ENCODE measurements around the gene ZNF787. TPM values are rescaled to one million over a fixed set of nuclear protein-coding genes. Genes with fewer than 3 reads are reported as not detected.

The ZNF787 gene
- total RNA-seq = 10 to 100 TPM in 3 of 4 donors, 1 to 10 TPM in 1; 9.6 to 16.3 (median 14.3) TPM

DNA sequence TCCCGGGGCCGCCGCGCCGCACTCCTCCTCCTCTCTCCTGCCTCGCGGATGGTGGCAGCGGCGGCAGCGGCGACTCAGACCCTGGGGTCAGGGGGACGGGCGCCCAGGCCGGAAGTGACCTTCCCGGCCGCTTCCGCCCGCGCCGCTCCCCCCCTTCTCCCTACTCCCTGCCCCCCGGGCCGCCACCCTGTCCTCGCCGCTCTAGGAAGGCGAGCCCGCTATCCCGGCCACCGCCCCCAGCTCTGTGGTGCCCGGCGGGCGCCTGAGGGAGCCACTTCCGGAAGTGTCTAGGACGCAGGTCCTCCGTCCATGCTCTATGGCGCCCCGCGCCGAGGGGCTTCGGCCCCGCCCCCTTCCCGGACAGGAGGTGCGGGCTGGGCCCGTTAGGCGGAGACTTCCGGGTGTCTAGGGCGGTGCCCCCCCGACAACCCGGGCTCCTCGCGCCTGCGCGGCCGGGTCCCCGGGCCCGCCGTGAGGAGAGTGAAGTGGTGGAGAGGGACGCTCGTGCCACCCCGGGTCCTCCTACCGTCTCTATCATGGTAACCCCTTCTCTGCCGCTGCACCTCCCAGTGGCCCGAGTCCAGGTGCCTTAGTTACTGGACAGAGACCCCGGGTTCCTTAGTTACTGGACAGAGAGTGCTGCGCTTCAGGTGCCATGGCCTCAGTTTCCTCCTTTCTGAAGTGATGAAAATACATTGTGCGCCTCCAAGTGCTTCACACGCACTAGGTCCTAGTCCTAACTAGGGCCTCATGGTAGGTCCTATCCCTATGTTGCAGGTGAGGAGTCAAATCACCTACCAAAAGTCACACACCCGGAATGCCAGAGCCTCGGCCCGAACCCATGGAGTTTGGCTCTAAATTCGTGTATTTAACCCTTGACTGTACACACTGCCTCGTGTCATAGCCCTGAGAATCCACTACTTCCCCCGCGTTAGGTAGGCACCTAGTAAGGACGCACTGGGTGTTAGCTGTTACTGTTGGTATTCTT lies at the start of gene ZNF787:
ZNF787 (minus strand) TSS at position 116 of the 988 bp plus-strand sequence. CDS start 18,078 bp downstream, outside the sequence.
- TF ChIP-seq CTCF (IDR thresholded peaks at IDR 0.05) = no peak
- TF ChIP-seq POLR2AphosphoS5 (IDR thresholded peaks at IDR 0.05) = peak in 2 of 3 donors; percentile 41 to 91
- peak in 1 of 2 donors; percentile 52 for TF ChIP-seq POLR2A (IDR thresholded peaks at IDR 0.05)
- no peak for TF ChIP-seq EP300 (IDR thresholded peaks at IDR 0.05)
- 14% methylated on average over 16 of the region's 74 CpGs for WGBS
- H3K27me3 ChIP-seq = no peaks in the 10 kb centered on the region
- peak within 1 kb of the TSS; percentile 97 for H3K27ac ChIP-seq
- H3K9me3 ChIP-seq = no peaks in the 10 kb centered on the region
- peak within 1 kb of the TSS; percentile 79 for H3K4me3 ChIP-seq
- no peaks in the 10 kb centered on the region for H3K36me3 ChIP-seq
- peaks cover 45% of the 10 kb centered on the region for H3K4me1 ChIP-seq
- DNase-seq (ENCODE audit: low spot score in 2 of 2) = peak; percentile 98 to 99

DNA sequence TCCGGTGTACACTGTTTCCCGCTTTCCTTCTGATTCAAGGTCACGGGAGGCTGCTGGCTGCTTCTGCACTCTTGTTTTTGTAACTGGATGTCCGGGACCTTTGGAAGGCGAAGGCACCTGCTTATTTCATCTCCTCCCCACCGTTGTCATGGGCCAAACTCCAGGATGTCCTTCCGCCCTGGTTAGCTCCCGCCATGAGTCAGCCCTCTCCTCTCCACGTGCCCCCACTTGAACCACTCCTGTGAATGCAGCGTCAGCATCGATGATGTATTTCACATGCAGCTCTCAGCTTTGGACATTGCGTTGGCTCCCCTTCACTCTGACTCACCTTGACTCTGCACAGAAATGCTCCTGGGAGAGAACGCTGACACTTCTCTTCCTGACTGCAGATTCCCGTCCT lies 49.2 kb upstream of the ZNF787 start:
- DNase-seq (ENCODE audit: low spot score in 2 of 2) = no peak
- no peak overlapping the region for H3K4me3 ChIP-seq
- no peaks in the 10 kb centered on the region for H3K36me3 ChIP-seq
- no peak for TF ChIP-seq POLR2AphosphoS5 (IDR thresholded peaks at IDR 0.05)
- TF ChIP-seq POLR2A (IDR thresholded peaks at IDR 0.05) = no peak
- no peak for TF ChIP-seq EP300 (IDR thresholded peaks at IDR 0.05)
- TF ChIP-seq CTCF (IDR thresholded peaks at IDR 0.05) = no peak
- H3K4me1 ChIP-seq = no peaks in the 10 kb centered on the region
- H3K9me3 ChIP-seq = no peaks in the 10 kb centered on the region
- no peak overlapping the region for H3K27ac ChIP-seq
- 56% methylated on average over 14 of the region's 14 CpGs for WGBS
- H3K27me3 ChIP-seq = peaks cover 18% of the 10 kb centered on the region

DNA sequence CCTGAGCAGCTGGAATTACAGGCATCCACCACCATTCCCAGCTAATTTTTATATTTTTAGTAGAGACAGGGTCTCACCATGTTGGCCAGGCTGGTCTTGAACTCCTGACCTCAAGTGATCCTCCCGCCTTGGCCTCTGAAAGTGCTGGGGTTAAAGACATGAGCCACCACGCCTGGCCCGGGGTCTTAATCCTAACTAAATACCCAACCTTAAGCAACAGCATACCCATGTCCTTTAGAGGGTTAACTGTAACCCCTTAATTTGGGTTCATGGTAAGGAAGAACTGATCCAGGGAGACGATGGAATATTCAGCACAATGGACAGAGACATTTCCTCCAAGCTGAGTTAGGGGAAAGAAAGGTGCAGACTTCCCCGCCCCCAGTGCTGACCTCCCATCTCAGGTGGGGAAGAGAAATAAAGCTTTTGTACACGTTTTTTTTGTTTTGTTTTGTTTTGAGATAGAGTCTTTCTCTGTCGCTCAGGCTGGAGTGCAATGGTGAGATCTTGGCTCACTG lies 46.0 kb upstream of the ZNF787 start:
- no peak for DNase-seq (ENCODE audit: low spot score in 2 of 2)
- H3K9me3 ChIP-seq = no peaks in the 10 kb centered on the region
- H3K36me3 ChIP-seq = no peaks in the 10 kb centered on the region
- 49% methylated on average over 7 of the region's 7 CpGs for WGBS
- no peak overlapping the region for H3K27ac ChIP-seq
- no peak for TF ChIP-seq POLR2AphosphoS5 (IDR thresholded peaks at IDR 0.05)
- TF ChIP-seq EP300 (IDR thresholded peaks at IDR 0.05) = no peak
- TF ChIP-seq CTCF (IDR thresholded peaks at IDR 0.05) = no peak
- TF ChIP-seq POLR2A (IDR thresholded peaks at IDR 0.05) = no peak
- H3K27me3 ChIP-seq = no peaks in the 10 kb centered on the region
- H3K4me3 ChIP-seq = no peak overlapping the region
- no peaks in the 10 kb centered on the region for H3K4me1 ChIP-seq

DNA sequence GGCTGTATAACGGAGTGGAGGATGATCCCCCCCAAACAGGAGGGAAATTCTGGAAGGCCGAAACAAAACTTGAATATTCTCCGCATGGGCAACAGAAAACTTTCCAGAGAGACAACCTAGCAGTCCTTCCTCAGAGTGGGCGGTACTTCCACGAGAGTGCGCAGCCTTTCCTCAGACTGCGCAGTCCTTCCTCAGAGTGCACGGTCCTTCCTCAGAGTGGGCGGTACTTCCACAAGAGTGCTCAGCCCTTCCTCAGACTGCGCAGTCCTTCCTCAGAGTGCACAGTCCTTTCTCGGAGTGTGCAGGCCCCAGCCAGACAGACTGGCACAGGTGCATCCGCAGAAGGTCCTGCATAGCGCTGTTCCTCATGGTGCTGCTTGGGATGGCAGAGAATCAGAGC lies 42.0 kb upstream of the ZNF787 start:
- H3K9me3 ChIP-seq = no peaks in the 10 kb centered on the region
- TF ChIP-seq EP300 (IDR thresholded peaks at IDR 0.05) = no peak
- no peak for TF ChIP-seq POLR2AphosphoS5 (IDR thresholded peaks at IDR 0.05)
- no peak for TF ChIP-seq CTCF (IDR thresholded peaks at IDR 0.05)
- no peak for TF ChIP-seq POLR2A (IDR thresholded peaks at IDR 0.05)
- WGBS = 75% methylated on average over 10 of the region's 13 CpGs
- DNase-seq (ENCODE audit: low spot score in 2 of 2) = no peak
- H3K27ac ChIP-seq = no peak overlapping the region
- no peaks in the 10 kb centered on the region for H3K27me3 ChIP-seq
- H3K4me3 ChIP-seq = no peak overlapping the region
- no peaks in the 10 kb centered on the region for H3K4me1 ChIP-seq
- H3K36me3 ChIP-seq = peaks cover 24% of the 10 kb centered on the region

DNA sequence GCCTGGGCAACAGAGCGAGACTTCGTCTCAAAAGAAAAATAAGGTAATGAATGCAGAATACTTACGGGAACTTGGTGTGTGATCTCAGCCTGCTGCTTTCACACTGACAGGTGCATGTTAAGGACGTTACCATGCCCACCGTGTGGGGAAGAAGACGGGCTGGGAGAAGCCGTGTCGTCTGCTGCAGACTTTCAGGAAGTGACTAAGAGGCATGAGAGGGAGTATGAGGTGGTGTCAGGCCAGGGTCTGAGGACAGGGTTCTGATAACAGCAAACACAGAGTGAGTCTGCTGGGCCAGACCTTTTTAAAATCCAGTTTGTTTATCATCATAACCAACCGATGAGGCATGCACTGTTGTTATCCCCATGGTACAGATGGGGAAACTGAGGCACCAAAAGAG lies 41.2 kb upstream of the ZNF787 start:
- TF ChIP-seq POLR2A (IDR thresholded peaks at IDR 0.05) (no peak), POLR2AphosphoS5 (IDR thresholded peaks at IDR 0.05) (no peak), CTCF (IDR thresholded peaks at IDR 0.05) (no peak), EP300 (IDR thresholded peaks at IDR 0.05) (no peak)
- WGBS = 78% methylated on average over 9 of the region's 9 CpGs
- no peak for DNase-seq (ENCODE audit: low spot score in 2 of 2)

More for the DNA sequence above, 41.2 kb upstream of the ZNF787 start:
- Histone ChIP-seq H3K27ac (no peak overlapping the region), H3K36me3 (peaks cover 30% of the 10 kb centered on the region), H3K4me1 (no peaks in the 10 kb centered on the region), H3K27me3 (no peaks in the 10 kb centered on the region), H3K9me3 (no peaks in the 10 kb centered on the region), H3K4me3 (no peak overlapping the region)
